ENCODE results near the gene CLIC3.

The CLIC3 gene

DNA sequence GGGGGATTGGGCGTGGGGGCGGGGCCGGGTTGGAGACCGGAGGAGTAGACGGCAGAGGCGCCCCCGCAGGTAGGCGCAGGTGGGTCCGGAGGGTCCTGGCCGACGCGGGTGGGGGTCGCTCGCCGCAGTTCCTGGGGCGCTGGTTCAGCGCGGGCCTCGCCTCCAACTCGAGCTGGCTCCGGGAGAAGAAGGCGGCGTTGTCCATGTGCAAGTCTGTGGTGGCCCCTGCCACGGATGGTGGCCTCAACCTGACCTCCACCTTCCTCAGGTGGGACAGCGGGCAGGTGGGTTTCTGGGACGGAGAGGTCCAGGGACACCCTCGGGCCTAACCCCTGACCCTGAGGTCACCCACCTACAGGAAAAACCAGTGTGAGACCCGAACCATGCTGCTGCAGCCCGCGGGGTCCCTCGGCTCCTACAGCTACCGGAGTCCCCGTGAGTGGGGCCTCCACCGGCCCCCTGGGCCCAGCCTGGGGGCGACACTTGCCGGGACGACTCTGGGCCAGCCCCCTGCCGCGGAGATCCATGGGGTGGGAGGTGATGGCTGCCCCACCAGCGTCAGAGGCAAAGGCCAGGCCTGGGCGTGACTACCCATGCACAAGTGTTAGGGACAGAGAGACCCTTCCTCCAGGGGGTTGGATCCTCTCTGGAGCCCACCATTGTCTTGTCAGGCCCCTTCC, 17.4 kb downstream of the CLIC3 start:
- no peak for DNase-seq

DNA sequence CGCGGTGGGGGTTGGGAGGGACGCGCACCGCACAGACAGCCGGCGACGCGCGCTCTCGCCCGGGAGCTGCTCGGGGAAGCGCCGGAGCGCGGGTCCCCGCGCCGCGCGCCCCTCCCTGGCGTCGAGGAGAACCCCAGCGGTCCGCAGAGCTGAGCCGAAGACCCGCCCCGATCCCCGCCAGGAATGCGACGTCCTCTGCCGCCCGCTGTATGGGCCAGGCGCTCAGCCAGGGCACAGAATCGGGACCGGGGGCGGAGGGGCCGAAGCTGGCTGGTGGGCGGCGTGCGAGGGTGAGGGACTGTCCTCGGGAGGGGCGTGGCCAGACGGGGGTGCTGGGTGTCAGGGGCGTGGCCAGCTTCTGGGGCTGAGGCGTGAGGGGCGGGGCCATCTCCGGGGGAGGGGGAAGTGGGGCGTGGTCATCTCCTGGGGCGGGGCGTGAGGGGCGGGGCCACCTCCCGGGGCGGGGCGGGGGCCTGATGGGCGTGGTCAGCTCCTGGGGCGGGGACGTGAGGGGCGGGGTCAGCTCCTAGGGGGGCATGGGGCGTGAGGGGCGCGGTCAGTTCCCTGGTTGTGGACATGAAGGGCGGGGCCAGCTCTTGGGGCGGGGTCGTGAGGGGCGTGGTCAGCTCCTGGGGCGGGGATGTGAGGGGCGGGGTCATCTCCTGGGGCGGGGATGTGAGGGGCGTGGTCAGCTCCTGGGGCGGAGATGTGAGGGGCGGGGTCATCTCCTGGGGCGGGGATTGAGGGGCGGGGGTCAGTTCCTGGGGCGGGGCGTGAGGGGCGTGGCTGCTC, 18.1 kb downstream of the CLIC3 start:
- DNase-seq, result no peak

DNA sequence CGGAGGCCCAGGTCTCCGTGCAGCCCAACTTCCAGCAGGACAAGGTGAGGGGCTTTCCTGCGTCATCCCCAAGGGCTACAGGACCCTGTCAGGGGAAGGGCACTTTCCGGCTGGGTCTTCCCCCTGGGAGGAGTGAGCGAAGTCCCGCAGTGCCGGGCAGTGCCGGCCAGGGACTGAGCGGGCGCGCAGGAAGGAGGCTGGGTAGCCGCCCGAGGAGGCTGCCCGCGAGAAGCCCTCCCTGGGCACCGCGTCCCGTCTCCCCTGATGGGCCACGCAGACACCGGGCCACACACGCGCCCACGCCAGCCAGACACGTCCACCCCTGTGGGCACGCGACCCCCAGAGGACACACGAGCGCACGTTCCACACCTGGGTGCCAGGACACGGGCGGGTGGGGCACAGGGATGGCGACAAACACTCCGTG, 18.7 kb downstream of the CLIC3 start:
- DNase-seq, result no peak

DNA sequence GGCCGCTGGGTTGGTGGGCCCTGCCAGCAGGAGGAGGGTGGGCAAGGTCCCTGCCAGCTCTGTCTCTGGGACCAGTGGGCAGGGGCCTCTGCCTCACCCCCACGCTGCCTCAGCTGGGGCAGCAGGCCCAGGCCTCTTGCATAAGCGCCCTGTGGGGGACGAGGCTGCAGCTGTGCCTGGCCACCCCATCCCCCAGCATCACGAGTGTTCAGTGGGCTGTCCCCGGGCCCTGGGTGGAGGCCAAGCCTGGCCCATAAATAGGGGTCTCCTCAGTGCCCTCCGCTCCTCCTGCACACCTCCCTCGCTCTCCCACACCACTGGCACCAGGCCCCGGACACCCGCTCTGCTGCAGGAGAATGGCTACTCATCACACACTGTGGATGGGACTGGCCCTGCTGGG, 19.1 kb downstream of the CLIC3 start, which contains the start of gene PTGDS:
PTGDS (plus strand) TSS at position 282 of the 400 bp plus-strand sequence; CDS start at position 357, 75 bp downstream.
- DNase-seq, result no peak

DNA sequence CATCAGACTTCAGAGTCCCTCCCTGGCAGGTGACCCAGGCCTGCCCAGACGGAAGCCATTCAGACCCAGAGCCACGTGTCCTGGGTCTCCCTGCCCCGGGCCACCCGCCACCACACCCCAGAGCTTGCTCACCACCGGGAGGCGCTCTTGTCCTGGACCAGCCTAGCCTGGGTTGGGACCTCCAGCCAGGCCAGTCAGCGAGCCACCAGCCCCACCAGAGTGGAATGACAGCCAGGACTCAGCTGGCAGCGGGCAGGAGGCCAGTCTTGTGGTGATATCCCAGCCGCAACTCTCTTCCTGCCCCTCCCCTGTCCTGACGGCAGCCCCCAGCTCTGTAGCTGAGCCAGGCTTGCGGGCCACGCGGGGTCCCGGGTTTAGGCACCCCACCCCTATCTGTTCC, 20.7 kb downstream of the CLIC3 start:
- DNase-seq, result no peak

DNA sequence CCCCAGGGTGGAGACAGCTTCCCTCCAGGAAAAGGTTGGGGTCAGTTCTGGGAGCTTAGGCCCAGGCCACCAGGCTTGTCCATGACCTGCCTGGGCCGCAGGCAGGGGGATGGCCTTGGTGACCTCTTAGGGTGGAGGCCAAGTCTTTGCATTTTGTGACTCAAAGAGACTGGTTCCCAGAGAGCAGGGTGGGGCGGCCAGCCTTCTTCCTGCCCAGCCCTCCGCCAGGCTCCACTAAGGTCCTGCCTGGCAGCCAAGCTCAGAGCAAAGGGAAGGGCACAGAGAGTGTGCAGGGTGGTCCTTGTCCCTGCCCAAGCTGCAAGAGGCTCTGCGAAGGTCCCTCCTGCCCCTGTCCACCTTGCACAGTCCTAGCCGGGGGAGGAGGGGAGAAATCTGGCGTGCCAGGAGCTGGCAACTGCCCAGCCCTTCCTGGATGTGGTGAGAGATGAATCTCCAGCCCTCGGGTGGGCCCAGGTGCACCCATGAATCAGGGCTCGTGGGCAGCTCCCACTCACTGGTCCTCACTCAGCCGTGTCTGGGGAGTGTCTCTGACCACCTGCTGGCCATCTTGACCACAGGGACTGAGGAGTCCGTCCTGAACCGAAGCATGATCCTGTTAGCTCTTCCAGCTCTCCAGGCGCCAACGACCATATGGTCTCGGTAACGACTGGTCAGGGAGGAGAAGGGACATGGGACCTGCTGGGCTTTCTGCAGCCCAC, 21.4 kb downstream of the CLIC3 start:
- no peak for DNase-seq

DNA sequence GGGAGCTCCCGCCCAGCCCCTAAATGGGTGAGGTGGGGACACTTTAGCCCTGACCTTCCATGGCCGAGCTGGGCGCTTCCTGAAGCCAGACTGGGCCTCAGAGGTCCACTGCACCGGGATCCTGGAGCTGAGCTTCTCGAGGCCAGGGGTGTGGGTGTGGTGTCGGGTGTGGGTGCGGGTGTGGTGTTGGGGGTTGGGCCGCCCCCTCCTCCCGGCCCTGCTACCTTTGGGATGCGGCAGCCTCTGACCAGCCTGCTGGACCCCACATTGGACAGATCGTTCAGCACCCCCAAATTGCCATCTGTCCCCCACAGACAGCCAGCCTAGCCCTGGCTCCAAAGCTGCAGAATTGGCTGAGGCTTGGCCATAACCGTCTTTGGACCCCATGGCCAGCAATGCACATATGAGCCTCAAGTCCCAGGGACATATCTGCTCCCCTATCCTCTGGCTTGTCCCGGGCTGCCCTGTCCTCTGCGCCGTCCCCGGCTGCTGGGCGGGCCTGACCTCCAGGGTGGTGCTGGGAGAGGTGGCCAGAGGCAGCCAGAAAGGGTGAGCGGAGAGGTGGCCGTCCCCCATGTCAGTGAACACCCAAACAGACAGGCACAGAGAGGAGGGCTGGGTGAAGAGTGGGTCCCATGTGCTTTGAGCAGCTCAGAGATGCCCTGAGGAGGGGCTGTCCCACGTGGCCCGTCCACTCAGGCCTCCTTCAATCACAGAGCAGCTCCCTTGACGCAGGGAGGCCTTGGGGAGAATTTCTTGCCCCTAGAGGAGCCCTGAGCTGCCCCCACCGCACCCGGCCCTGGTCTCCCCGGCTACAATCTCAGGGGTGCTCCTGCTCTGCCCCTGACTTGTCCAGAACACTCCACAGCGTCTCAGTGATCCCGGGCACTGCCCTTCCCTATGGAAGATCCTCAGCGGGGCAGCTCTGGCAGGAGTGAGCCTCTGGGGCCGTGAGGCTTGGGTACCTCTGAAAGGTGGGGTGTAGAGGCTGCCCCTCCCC, 22.4 kb downstream of the CLIC3 start:
- DNase-seq, result no peak

DNA sequence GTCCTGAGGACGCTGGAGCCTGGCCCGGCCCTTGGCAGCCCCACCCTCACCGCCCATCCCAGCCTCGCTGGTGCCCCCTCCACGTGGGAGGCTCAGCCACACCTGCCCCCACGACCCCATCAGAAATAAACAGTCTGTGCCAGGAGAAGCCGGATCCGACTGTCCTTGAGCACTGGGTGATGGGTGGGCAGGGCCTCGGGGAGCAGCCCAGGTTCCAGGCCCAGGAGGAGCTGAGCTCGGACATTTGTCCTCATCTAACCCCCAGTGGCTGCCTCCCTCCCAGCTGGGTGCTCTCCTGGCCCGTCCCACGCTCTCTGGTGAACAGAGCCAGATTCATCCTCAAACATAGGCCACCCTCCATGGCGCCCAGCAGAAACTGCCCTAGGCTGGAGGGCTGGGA, 23.6 kb downstream of the CLIC3 start:
- DNase-seq, result no peak

DNA sequence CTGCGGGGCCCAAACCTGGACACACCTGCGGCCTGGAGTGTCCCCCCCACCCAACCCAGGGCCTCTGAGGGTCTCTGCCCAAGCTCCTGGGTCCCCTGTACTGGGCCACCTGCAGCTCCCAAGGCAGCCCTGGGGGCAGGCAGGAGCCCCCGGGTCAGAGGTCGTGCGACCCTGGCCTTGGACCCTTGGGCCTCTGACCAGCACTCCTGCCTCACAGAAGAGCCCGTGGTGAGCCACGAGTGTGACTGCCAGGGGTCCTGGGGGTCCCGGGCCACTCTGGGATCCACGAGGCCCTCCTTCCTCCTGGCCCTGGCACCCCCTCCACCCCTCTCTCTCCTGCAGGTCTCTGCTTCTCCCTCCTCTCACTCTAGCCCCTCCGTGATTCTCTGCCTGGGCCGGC, 24.0 kb downstream of the CLIC3 start:
- DNase-seq, result no peak

DNA sequence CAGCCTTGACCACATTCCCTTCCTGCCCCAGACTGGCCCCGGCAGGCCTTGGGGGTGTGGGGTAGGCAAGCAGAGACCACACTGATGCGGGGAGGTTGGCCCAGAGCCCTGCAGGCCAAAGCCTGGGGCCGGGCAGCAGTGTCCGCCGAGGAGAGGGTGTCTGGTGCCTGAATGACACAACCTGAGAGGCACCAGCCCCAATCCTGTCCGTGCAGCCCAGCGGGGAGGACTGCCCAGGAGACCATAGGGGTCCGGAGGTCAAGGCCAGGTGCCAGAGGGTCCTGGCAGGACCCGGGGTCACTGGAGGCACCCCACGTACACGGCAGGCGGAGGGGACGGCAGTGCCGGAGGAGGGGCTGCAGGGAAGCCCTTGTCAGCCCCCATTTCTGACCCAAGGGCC, 24.6 kb downstream of the CLIC3 start:
- no peak for DNase-seq

DNA sequence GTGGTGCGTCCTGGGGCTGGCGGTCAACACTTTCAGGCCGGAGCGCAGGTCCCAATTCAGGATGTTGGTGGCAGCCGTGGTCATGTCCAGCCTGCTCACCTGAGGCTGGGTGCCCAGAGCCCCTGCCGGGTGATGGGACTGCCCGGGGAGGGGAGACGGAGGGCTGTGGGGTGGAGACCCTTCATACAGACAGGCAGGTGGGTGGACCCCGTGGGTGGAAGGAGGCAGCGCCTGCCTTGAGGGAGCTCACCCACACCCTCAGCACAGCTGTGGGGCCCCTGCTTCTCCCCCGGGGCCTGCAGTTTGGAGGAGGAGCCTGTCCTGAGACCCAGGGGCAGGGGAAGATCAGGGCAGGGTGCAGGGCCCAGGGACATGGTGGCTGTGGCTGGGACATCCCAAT, 26.0 kb downstream of the CLIC3 start:
- DNase-seq, result no peak

DNA sequence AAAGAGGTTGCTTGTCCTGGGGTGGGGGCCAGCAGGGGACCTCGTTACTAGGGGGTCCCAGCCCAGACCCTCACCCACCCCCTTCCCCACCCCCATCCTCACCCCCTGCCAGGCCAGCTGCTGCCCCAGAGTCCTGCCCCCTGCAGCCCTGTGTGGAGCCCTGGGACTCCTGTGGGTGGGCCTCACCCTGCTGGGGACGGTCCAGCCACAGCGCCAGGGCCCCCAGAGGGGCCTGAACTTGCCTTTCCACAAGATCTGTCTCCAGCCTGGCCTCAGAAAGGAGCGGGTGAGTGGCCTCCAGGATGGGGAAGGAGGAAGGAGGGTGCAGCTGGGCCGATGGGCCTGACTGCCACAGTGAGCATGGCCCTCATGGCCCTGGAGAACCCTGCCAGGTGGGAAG, 26.6 kb downstream of the CLIC3 start:
- no peak for DNase-seq

DNA sequence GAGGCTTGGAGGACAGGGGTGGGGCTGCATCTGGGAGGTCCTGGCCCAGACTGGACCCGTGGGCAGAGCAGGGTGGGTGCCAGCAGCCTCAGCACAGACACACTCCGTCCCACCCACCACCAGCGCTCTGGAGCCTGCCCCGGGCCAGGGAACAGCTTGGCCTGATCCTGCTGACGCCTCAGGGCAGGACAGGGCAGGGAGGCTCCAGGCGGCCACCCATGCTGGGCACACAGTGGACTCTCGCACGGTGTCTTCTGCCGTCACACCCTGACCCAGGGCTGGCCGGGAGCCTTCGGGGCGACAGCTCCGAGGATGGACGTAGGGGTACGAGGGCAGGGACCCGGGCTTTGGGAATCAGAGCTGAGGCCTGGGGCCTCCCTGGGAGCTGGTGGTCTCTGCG, 27.2 kb downstream of the CLIC3 start:
- DNase-seq, result no peak

DNA sequence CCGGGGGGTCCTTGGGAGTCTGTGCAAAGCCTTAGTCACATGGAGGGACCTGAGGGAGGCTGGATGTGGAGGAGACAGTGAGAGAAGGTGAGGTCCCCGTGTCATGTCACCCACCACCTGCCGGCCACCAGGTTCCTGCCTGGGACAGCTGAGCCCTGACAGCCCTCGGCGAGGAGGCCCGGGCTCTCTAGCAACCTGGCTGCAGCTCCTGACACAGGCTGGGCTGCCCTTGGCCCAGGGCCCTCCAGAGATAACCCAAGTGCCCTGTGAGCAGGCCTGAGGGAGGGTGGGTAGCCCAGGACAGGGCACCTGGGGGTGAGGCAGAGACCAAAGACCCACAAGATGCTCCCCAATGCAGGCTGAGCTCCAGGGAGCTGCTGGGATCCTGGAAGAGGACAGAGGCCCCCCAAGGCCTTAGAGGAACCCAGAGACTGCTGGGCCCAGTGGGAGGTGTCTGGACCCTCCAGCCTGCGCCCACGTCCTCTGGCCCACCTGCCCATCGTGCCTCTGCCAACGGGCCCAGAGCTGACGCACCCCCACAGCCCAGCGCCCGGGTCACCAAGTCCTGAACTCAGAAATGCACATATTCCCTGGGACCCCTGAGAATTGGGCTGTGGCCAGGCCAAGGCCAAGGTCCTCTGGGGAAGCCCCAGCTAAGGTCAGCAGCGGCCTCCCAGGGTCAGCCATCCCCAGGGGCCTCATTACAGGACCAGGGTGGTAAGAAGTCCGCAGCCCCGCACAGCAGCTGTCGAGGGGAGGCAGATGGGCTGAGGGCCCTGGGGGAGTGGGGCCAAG, 27.8 kb downstream of the CLIC3 start:
- DNase-seq, result no peak

DNA sequence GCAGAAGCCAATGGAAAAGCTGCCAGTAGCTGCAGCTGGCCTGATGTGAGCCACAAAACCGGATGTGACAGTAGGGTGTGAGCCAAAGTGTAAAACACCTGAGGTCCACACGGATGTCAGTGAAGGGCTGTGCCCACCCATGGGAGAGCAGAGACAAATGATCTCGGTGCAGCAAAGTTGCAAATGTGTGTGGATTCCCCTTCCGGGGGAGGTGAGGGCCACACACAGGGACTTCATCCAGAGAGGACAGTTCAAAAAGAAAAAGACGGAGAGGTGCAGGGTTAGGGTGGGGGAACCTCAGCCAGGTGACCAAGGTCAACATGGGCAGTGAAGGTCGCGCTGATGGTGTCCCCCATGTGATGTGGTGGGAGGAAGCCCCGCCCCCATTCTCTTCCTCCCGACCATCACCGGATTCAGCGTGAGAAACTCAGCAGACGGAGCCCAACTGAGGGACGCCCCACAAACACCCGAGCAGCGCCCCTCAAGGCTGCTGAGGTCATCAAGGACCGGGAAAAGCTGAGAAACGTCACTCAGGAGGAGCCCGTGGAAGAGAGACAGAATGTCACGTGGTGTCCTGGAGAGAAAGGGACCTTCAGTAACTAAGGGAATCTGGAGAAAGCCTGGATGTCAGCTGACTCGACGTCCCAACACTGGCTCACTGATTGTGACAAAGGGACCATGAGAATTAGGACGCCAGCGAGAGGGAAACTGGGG, 30.4 kb downstream of the CLIC3 start:
- DNase-seq, result no peak

DNA sequence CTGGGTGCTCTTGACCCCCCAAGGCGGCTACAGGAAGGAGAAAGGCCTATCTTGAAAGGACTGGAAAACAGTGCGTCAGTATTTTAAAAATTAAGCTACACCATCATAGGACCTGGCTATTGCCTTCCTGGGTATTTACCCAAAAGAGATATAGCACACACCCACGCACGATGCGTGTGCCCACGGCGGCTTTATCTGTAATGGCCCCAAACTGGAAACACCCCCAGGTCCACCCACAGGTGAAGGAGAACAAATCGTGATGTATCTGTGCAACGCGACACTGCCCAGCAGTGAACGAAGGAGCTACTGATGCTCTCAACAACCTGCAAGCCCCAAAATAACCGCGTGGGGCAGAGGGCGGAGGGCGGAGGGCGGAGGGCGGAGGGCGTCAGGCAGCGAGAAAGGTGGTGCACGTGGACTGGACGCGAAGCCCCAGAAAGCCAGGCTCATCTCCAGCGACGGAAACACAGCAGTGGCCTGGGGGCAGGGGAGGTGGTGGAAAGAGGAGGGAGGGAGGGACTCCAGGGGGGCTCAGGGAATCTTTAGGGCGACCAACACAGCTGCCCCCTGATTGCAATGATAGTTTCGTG, 31.4 kb downstream of the CLIC3 start:
- DNase-seq, result no peak

DNA sequence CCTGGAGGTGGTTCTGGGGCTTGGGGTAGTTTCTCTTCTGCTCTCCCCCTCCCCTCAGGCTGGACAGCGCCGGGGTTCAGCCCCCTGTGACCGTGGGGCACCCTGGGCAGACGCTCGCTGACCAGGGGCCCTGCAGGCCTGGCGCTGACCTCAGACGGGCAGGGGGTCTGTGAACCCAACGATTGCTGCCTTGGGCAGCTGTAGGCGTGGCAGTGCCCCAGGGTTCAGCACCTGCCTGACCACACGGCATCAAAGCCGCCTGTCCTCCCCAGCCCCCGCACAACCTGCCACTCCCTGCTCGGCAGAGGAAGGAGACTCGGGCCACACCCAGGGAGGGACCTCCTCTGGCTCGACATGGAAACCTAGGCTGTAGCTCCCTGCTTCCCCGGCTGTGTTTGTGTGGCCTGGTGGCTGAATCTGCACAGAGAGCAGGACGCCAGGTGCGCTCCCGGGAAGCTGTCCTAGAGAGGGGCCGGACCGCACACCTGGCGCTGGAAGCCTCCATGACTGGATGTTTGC, 32.1 kb downstream of the CLIC3 start:
- no peak for DNase-seq

DNA sequence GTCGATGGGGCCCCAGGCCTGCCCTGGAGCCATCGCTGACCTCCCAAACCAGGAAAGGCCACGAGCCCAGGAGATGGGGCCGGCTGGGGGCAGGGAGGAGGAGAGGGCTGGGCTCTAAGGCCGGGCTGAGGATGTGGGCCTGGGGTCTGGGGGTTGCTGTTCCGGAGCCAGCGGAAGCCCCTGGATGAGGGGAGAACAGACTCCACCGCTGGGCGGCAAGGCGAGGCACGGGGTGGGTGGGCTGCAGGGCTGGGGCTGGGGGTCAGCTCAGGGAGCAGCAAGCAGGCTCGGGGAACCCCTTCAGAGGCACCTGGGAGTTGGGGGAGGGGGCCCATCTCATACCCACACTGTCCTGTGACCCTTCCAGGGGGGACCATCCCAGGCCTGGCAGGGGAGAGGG, 32.6 kb downstream of the CLIC3 start:
- DNase-seq, result no peak

DNA sequence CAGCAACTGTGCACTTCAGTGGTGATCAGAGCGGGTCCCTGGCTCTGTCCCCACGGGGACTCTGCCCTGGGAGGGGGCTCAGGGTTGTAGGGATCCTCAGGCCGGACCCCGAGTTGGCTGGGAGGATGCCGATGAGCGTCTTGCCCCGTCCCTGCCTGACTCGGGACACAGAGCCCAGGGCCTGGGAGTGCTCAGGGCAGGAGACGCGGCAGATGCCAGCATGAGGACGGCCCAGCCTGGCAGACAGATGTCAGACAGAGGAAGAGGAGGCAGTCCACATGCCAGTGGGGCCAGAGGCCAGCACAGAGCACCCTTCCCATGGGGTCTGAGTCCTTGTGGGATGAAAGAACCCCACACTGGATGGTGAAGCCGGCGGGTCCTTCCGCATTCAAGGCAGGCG, 33.0 kb downstream of the CLIC3 start:
- no peak for DNase-seq

DNA sequence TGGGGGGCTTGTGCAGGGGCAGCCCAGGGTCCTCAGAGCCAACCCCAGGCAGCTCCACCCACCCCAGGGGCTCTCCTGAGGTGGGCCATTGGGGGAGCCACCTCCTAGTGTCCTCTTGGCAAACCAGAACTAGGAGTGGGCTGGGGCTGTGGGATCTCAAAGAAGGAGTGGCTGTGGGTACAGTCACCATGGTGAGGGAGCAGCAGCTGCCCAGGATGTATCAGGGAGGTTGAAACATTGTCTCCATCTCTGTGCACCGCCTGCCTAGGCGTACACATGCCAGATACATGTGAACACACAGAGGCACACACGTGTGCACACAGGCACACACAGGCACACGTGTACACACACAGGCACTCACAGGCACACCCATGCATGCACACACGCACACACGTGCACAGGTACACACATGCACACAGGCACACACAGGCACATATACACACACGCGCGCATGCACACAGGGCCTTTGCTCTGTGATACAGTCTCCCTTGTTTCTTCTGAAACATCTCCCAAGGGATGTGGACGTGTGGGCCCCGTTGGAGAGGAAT, 33.6 kb downstream of the CLIC3 start:
- no peak for DNase-seq

Data from NCI-H1694 (cell line).